ENCODE results near the gene EVA1A. TPM values are rescaled to one million over a fixed set of nuclear protein-coding genes. Genes with fewer than 3 reads are reported as not detected.

Gene EVA1A
- total and polyA plus RNA-seq, 5 experiments from 2014 or later, result 0.20 to 1.1 (median 0.68) TPM; not detected in 2

DNA sequence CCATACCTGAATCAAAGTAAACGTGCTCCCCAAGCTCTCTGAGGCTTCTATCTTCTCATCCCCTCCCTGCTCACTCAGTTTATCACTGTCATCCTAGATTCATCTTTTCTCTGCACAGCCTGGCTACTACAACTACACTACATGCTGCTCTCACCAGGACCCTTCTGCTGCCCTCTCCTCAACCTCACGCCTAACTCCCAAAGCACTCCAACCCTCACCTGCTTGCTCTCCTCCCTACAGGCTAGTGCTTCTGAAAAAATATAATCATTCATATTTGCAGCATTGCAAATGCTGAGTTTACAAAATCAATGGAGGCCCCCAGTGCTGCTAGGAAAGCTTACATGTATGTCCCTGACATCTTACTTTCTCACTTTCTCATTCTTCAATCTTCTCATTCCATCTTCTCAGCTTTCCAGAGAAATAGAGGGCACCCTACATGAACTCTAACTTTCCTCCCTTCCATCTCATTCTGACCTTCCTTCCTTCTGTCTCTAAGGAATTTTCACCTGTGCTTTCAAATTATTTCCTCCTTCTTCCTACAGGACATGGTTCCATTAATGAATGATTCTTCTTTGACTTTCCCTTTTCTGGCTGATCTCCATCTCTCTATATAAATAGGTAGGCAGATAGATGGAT, 36.3 kb downstream of the EVA1A start:
- Mint-ChIP-seq H3K9me3 (no peaks in the 10 kb centered on the region), H3K27me3 (peaks cover 1 to 23% (median 16%) of the 10 kb centered on the region in 5 donors), H3K4me3 (no peak overlapping the region), H3K4me1 (no peaks in the 10 kb centered on the region), H3K27ac (no peak overlapping the region), H3K36me3 (no peaks in the 10 kb centered on the region)
- POLR2A ChIA-PET, result no interaction called here
- DNase-seq (no peak), ATAC-seq (no peak)

DNA sequence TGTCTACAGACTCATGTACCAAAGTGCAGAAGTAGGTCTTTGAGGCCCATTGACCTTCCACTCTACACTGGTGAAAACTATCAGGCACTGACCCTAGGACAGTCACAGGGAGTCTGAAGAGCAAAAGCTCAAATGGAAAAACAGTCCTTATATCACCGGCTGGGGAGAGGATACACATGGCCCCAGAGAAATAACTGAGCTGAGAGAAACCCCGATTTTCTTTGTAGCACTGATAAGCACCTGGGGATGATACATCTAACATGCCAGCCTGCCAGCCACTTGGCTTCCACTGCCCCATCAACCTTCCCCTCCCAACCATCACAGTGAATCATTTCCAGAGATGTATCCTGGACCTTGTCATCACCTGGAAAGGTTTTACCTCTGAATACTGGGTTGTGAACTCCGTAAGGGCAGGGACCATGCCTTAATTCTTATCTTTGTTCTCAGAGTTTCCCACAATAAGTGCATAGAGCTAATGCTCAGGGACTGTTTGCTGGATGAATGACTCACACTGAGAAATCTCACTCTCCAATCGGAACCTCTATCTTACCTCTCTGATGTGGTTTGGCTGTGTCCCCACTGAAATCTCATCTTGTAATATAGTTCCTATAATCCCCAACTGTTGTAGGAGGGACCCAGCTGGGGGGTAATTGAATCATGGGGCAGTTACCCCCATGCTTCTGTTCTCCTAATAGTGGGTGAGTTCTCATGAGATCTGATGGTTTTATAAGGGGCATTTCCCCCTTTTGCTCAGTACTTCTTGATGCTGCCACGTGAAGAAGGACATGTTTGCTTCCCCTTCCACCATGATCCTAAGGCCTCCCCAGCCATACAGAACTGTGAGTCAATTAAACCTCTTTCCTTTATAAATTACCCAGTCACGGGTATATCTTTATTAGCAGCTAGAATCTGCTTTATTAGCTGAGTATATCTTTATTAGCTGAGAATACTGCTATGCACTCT, 37.1 kb downstream of the EVA1A start:
- POLR2A ChIA-PET, result no interaction called here
- peaks cover 1 to 25% (median 13%) of the 10 kb centered on the region in 5 donors for H3K27me3 Mint-ChIP-seq
- no peak for DNase-seq
- no peak overlapping the region for H3K4me3 Mint-ChIP-seq
- no peak overlapping the region for H3K27ac Mint-ChIP-seq
- no peak for ATAC-seq
- H3K9me3 Mint-ChIP-seq, result no peaks in the 10 kb centered on the region
- H3K36me3 Mint-ChIP-seq, result no peaks in the 10 kb centered on the region
- H3K4me1 Mint-ChIP-seq, result no peaks in the 10 kb centered on the region

DNA sequence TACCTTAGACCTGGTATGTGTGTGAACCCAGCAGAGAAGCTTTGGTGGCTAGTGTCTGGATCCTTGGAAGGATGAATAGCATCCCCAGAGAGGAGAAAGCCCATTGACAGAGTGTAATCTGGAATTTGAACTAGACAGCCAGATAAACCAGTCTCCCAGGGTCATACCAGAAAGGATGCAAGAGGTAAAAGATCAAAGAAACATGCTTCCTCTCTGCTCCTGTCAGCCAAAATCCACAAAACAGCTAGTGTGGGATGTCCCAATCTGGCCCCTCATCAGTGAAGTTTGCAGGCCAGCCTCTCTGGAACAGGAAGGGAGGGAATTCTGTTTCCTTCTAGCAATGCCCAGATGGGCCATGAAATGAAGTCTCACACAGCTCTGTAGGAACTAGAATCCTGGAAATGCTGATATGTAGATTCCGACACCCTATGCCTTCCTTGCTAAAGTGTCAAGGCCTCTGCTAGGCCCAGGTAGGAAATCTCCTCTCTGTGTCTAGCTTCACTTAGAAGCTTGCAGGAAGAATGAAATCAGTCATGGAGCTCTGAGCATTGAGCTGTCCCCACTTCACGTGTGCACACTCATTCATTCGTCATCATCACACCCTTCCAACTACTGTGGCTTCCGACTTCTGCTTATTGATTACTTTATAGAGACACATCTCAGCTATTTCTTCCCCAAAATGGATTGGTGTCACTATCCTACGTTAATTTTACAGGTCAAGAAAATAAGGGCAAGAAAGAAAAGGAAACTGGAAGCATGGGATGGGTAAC, 38.0 kb downstream of the EVA1A start:
- Mint-ChIP-seq H3K27me3 (peaks cover 3 to 25% (median 12%) of the 10 kb centered on the region in 5 donors), H3K4me3 (no peak overlapping the region), H3K36me3 (no peaks in the 10 kb centered on the region), H3K9me3 (no peaks in the 10 kb centered on the region), H3K4me1 (no peaks in the 10 kb centered on the region), H3K27ac (no peak overlapping the region)
- POLR2A ChIA-PET, result no interaction called here
- no peak for ATAC-seq
- no peak for DNase-seq

- no peak for ATAC-seq
These were observed 39.4 kb downstream of the EVA1A start for GRCh38 chr2:75521225-75521872.

GRCh38 chr2:75519843-75520242, 40.9 kb downstream of the EVA1A start:
- Mint-ChIP-seq H3K9me3 (no peaks in the 10 kb centered on the region), H3K36me3 (no peaks in the 10 kb centered on the region), H3K4me1 (no peaks in the 10 kb centered on the region), H3K4me3 (no peak overlapping the region), H3K27me3 (peaks cover 7 to 20% (median 9%) of the 10 kb centered on the region in 5 donors), H3K27ac (no peak overlapping the region)
- DNase-seq (no peak), ATAC-seq (no peak)
- POLR2A ChIA-PET, result no interaction called here

More at GRCh38 chr2:75521225-75521872, 39.4 kb downstream of the EVA1A start:
- Mint-ChIP-seq H3K4me1 (no peaks in the 10 kb centered on the region), H3K4me3 (no peak overlapping the region), H3K9me3 (no peaks in the 10 kb centered on the region), H3K36me3 (no peaks in the 10 kb centered on the region), H3K27me3 (peaks cover 5 to 13% (median 7%) of the 10 kb centered on the region in 5 donors), H3K27ac (no peak overlapping the region)
- no peak for DNase-seq
- POLR2A ChIA-PET, result no interaction called here

DNA sequence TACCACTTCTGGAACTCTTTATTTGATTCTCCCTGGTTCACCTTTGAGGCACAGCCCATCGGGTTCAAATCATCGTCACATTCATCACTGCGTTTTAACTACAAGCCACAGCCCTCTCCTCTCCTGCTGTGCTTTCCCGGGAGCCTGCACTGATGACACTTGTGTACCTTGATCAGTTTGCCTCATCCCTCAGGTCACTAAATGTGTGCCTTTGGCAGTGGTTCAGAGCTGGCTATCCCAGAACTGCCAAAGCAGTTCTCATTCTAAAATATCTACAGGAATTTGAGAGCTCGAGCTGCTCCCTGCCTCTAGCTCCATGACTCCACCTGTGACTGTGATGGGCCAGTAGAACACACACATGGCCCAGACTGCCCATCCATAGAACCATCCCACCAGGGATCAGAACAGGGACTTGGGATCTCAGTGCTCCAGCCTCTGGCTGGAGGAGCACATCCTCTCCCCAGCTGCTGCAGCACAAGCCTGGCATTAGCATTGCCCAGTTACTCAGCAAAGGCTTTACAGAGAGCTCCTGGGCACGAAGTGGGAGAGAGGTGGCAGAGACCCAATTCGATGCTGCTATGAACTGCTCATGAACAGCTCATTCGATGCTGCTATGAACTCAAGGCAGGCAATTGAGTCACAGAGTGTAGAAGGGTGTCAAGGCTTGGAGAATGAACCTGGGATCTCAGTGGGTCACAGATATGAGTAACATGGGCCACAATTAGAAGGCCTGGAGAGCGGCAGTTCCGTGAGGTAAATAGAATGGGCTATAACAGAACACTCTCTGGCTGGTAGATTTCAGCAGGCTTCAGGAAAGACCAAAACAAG, 41.9 kb downstream of the EVA1A start:
- POLR2A ChIA-PET, result no interaction called here
- ATAC-seq, result no peak

DNA sequence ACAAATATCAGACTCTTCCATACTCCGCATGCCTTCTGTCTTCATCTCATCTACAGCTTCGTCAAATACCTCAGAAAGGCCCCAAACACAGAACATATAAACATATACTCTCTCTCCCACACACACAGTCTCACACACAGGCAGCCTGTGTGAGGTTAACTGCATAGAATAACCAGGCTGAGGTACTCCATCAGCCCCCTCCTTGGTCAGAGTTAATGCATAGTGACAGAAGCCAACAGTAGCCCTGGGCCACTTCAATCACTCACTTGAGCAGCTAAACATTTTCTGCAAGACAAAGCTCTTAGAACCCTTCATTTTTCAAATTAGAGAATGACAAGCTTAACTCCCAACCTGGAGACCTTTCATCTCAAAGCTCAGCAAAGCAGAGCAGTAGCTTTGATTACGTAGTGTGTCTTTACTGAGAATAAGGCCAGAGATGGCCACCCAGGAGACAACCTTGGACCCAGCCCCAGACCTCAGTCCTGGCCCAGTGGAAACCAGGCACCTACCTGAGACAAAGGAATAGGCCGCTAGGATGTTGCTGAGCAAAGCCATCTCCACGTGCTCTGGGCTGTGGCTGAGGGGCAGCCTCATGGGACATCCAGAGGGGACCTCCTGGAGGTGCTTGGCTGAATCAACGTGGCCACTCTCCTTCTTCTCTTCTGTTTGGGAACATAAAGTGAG, 43.0 kb downstream of the EVA1A start:
- POLR2A ChIA-PET, result no interaction called here
- ATAC-seq (no peak), DNase-seq (no peak)
- H3K27me3 Mint-ChIP-seq, result peaks cover 7 to 20% (median 8%) of the 10 kb centered on the region in 5 donors
- peaks cover 0 to 9% (median 2%) of the 10 kb centered on the region in 9 donors for H3K9me3 Mint-ChIP-seq
- H3K27ac Mint-ChIP-seq, result no peak overlapping the region
- H3K4me1 Mint-ChIP-seq, result no peaks in the 10 kb centered on the region
- no peak overlapping the region for H3K4me3 Mint-ChIP-seq
- peaks cover 0 to 7% (median 0%) of the 10 kb centered on the region in 3 donors for H3K36me3 Mint-ChIP-seq

More for the DNA sequence above, 41.9 kb downstream of the EVA1A start:
- DNase-seq, result no peak
- peaks cover 0 to 4% (median 0%) of the 10 kb centered on the region in 9 donors for H3K9me3 Mint-ChIP-seq
- no peak overlapping the region for H3K4me3 Mint-ChIP-seq
- no peaks in the 10 kb centered on the region for H3K36me3 Mint-ChIP-seq
- H3K4me1 Mint-ChIP-seq, result no peaks in the 10 kb centered on the region
- peaks cover 7 to 20% (median 9%) of the 10 kb centered on the region in 5 donors for H3K27me3 Mint-ChIP-seq
- H3K27ac Mint-ChIP-seq, result no peak overlapping the region

DNA sequence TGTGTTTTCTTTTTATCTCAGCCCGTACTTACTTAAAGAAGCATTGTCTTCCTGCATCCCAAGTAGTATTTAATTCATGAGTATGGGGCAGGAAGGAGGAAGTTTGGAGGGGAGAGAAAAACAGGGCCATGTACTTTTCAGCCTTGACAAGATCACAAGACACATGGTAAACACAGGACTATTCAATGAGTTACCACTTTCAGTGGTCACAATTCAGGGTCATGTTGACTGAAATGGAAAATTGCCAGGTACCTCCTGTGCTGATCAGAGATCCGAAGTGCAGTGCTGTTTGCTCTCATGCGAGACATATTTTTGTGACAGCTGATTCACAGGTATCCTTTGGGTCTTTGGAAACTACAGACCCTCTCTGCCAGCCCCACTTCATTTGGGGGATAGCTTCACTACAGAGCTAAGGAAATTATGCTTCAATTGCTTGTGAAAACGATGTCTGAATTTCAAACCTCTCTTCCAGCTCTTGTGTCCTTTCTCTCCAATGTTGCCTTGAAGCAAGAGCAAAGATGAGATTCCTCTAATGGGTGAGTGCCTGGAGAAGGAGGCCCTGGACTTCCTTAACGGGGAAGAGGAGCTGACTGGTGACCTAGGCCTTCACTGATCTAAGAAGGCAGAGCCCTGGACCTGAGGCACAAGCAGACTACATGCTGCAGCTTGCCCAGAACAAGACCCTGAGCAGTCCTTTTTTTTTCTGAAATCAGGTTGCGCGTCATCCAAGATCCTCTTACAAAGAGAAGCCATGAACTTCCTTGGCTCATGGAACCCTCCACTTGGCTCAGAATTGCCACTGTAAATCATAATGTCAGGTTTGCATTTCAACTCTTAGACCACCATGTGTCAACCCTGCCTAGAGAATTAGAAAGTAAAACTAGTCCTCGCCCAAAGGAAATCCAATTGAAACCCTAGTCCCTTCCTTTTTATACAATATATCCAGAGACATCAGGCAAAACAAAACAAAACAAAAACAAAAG, 44.1 kb downstream of the EVA1A start:
- Mint-ChIP-seq H3K9me3 (peaks cover 0 to 20% (median 8%) of the 10 kb centered on the region in 9 donors), H3K36me3 (peaks cover 0 to 17% (median 4%) of the 10 kb centered on the region in 3 donors), H3K27me3 (peaks cover 7 to 20% (median 8%) of the 10 kb centered on the region in 5 donors), H3K4me3 (no peak overlapping the region), H3K27ac (no peak overlapping the region), H3K4me1 (no peaks in the 10 kb centered on the region)
- DNase-seq, result no peak
- POLR2A ChIA-PET, result no interaction called here
- no peak for ATAC-seq

DNA sequence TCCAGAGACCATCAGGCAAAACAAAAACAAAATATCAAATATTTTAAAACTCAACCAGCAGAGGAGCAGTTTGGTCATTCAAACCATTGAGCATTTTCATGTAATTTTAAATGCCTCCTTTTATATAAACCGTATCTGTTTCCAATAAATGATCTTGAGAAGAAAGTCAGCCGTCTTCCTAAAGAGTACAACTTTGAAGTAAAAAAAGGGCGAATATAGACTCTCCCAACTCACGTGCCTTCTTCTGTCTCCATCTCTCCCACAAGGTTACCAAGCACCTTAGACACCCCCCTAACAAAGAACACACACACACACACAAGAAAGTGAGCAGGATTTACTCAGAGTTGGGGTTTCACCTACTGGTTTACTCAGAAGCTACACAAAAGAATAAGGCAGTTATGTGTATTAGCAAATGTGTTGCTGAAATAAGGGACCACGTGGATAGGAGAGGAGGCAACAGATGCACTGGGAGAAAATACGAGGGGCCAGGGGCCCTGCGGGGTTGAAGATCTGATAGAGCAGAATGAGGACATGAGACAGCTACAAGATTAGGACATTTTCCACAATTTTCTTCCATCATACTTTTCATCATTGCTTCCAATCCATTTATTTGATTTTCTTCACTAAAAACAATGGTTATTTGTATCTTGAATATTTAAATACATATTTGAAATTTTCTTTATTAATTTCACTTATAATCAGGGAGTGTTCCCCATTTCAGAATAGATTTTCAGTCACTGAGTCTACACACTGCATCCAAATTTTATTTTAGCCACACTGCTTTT, 45.0 kb downstream of the EVA1A start:
- Mint-ChIP-seq H3K9me3 (peaks cover 0 to 24% (median 10%) of the 10 kb centered on the region in 9 donors), H3K36me3 (peaks cover 0 to 19% (median 4%) of the 10 kb centered on the region in 3 donors), H3K27me3 (peaks cover 7 to 20% (median 10%) of the 10 kb centered on the region in 5 donors), H3K4me1 (no peaks in the 10 kb centered on the region), H3K27ac (no peak overlapping the region), H3K4me3 (no peak overlapping the region)
- ATAC-seq, result no peak
- POLR2A ChIA-PET, result no interaction called here
- DNase-seq, result no peak

GRCh38 chr2:75513616-75514170, 47.0 kb downstream of the EVA1A start:
- ATAC-seq (no peak), DNase-seq (no peak)
- peaks cover 0 to 26% (median 9%) of the 10 kb centered on the region in 3 donors for H3K36me3 Mint-ChIP-seq
- POLR2A ChIA-PET, result no interaction called here
- H3K9me3 Mint-ChIP-seq, result peaks cover 5 to 32% (median 16%) of the 10 kb centered on the region in 9 donors
- H3K27me3 Mint-ChIP-seq, result peaks cover 4 to 14% (median 9%) of the 10 kb centered on the region in 5 donors
- no peaks in the 10 kb centered on the region for H3K4me1 Mint-ChIP-seq
- H3K4me3 Mint-ChIP-seq, result no peak overlapping the region
- no peak overlapping the region for H3K27ac Mint-ChIP-seq
